Measurements from ENCODE around the gene GJA1.

The GJA1 gene

GRCh38 chr6:121492536-121492935, 57.1 kb downstream of the GJA1 start:
- DNase-seq (ENCODE audit: low spot score), result no peak

GRCh38 chr6:121497970-121498375, 62.5 kb downstream of the GJA1 start:
- no peak for DNase-seq (ENCODE audit: low spot score)

DNA sequence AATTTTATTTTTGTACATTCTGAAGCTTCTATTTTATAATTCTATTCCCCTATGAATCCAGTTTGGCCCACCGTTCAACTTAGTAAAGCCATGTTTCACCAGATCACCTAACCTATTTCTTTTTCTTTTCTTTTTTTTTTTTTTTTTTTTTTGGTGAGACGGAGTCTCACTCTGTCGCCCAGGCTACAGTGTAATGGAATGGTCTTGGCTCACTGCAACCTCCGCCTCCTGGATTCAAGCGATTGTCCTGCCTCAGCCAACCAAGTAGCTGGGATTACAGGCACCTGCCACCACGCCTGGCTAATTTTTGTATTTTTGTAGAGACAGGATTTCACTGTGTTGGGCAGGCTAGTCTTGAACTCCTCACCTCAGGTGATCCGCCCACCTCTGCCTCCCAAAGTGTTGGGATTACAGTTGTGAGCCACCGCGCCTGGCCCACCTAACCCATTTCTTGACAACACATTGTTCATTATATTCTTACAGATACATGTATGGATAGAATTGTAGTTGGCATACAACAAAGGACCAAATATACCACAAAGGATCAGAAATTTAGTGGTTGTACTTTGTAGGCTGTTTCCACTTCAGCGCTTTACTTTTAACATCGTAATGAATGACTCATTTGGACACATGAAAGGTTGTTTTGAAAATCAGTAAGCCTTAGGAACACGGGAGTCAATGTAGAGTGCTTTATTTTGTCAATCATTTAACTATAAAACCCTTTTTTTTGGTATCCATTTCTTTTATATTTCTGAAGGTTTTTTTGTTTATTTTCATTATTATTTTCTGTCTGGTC, 63.2 kb downstream of the GJA1 start:
- no peak for DNase-seq (ENCODE audit: low spot score)

Data from AG08395 (cell line).